Peyer's patch (tissue), 4 donors: ENCODE results near the gene GDPD5.

ENCODE experiments used
- CTCF ChIP-seq, 6 experiments: fragments of 450-650 bp in 4 of 6; fragments of 200-600 bp in 2 of 6; sonication (generic) in 1 of 6; IDR thresholded peaks; one replicate each; pipeline ENCODE4 v1.5.1; 2017 to 2019; ENCODE audit warnings: antibody characterized with exemption in 6 of 6, mild to moderate bottlenecking in 3 of 6, moderate library complexity in 1 of 6
- POLR2A ChIP-seq, 2 donors: fragments of 450-650 bp; IDR thresholded peaks; one replicate each; pipeline ENCODE4 v1.5.1; 2017; ENCODE audit warnings: antibody characterized with exemption in 2 of 2, mild to moderate bottlenecking in 2 of 2, moderate library complexity in 2 of 2

DNA sequence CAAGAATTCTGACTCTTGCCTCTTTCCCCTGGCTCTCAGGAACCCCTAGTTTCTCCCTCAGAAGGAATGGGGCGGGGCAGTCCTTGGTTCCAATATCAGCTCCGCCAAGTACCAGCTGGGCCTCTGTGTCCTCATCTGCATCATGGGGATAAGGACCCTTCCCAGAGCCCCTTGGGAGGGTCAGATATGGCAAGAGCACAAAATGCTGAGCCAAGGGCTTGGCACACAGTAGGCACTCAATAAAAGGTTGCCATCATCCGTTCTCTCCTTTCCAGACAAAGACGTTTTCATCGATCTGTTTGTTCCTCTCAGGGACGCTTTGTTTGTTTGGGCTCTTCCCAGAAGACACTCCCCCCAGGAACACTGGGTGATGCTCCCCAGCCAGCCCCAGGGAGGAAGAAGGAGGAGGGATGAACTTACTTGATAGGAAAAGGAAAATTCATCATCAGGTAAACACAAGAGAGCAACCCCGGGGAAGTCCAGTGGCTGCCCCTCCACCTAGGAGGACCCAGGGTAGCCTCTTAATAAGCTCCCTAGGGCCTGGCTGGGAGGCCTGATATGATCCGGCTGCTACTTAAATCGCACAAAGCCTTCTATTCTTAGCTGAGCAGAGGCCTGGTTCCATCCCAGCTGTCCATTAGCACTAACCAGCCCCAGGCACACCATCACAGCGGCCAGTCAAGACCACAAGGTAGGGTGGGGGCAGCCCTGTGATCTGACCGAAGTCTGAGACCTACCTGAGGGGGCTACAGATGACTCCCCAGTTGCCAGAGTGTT is 19.6 kb downstream of the GDPD5 start:
- TF ChIP-seq CTCF (IDR thresholded peaks at IDR 0.05) = no peak
- no peak for TF ChIP-seq POLR2A (IDR thresholded peaks at IDR 0.05)
